Coronary artery (tissue), 2 donors: ENCODE data around the gene CHSY3.

Source experiments
- DNase-seq: peaks from one replicate; pipeline ENCODE4 v3.0.0-alpha.2; 2017; ENCODE audit warnings: low spot score
- H3K27ac ChIP-seq, 2 donors: fragments of 200-600 bp; sonication (generic); one replicate each; pipeline ENCODE4 v1.5.1; 2016 to 2019
- H3K4me3 ChIP-seq: fragments of 200-600 bp; sonication (generic); 2 replicates; pipeline ENCODE4 v1.5.1; 2016; ENCODE audit warnings: mild to moderate bottlenecking, moderate library complexity
- CTCF ChIP-seq: fragments of 200-600 bp; sonication (generic); IDR thresholded peaks from one replicate; pipeline ENCODE4 v1.5.1; 2019; ENCODE audit warnings: antibody characterized with exemption

CHSY3 gene

DNA sequence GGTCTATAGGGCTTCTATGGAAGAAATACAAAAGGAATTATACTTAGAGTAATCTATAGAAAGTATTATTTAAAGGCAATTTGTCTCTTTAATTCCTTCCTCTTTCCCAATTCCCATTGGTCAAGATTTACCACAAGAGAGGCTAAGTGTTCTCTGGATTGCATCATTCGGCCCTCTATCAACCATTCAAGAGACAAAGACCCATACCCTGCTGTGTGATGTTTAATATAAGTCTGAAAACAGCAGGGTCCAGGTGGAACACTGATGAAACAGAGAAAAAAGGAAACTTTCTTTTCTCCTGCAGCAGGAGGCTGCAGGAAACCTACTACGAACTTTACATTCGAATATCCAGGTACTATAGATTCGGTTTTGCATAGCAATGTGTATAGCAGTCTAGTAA is 323.4 kb downstream of the CHSY3 start:
- no peak overlapping the region for H3K27ac ChIP-seq
- TF ChIP-seq CTCF = no peak
- no peak overlapping the region for H3K4me3 ChIP-seq
- no peak for DNase-seq

DNA sequence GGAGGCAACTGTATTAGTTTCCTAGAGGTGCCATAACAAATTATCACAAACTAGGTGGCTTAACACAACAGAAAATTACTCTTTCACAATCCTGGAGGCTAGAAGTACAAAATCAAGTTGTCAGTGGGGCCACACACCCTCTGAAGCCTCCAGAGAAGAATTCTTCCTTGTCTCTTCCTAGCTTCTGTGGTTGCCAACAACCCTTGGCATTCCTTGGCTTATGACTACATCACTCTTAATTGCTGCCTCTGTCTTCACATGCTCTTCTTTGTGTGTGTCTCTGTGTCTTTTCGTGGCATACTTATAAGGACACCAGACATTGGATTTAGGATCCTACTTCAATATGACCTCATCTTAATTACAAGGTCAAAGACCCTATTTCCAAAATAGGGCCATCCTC is 327.5 kb downstream of the CHSY3 start:
- Histone ChIP-seq H3K27ac (no peak overlapping the region), H3K4me3 (no peak overlapping the region)
- TF ChIP-seq CTCF = no peak
- no peak for DNase-seq

DNA sequence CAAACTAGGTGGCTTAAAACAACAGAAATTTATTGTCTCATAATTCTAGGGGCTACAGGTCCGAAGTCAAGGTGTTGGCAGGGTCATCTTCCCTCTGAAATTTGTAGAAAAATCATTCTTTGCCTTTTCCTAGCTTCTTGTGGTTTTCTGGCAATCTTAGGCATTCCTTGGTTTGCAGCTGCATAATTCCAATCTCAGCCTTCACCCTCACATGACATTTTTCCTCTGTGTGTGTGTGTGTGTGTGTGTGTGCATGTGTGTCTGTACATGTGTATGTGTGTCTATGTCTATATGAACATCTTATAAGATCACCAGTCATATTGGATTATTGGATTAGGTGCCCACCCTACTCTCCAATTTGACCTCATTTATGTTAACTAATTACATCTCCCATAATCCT is 330.6 kb downstream of the CHSY3 start:
- H3K4me3 ChIP-seq = no peak overlapping the region
- no peak for TF ChIP-seq CTCF

More for the DNA sequence above, 330.6 kb downstream of the CHSY3 start:
- no peak overlapping the region for H3K27ac ChIP-seq
- DNase-seq = no peak
